ENCODE measurements around the gene KIRREL3. TPM values are rescaled to one million over a fixed set of nuclear protein-coding genes. Genes with fewer than 3 reads are reported as not detected.

The KIRREL3 gene
- total and polyA plus RNA-seq, 2 of the 8 experiments (the other 6 are each of a cell fraction or from before 2014, with no cell fraction given): 0.29 to 0.32 TPM

GRCh38 chr11:126635511-126635910, 365.1 kb downstream of the KIRREL3 start (continued):
- TF ChIP-seq CHD2 (IDR thresholded peaks at IDR 0.05; ENCODE audit: low read length) (no peak), CTCF (IDR thresholded peaks at IDR 0.05; ENCODE audit: control extremely low read depth in 1 of 3, insufficient read depth in 1 of 3, low read depth in 1 of 3, low read length in 3 of 3) (no peak), SAP30 (IDR thresholded peaks at IDR 0.05; ENCODE audit: insufficient read depth, insufficient replicate concordance, low read length) (no peak), BACH1 (IDR thresholded peaks at IDR 0.05; ENCODE audit: low read length) (no peak)

All from H1 (cell line).